Measurements from ENCODE around the gene LY6G6C. TPM values are rescaled to one million over a fixed set of nuclear protein-coding genes. Genes with fewer than 3 reads are reported as not detected.
A peak's percentile ranks its signal among the peaks of the same experiment; 100 is the strongest.

LY6G6C gene
- total RNA-seq, 1 donor from 2014 or later, result not detected

DNA sequence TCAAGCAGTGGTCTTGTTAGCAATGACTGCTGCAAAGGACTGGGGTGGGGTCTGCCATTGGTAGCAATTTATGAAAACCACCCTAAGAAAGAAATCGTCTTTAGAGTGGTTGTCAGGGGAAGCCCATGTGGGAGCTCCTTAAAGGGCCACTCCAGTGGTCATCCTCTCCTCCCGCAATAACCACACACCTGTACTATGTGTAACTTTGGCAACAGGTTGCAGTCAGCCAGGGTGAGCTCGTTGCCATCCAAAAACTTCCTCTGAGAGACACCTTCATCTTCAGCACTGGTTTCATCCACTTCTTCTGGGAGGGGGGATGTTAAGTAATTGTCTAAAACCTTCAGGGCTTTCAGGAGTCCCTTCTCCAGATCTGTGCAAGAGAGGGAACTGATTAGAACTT is 10.5 kb upstream of the LY6G6C start:
- Histone ChIP-seq H3K36me3 (peaks cover 49% of the 10 kb centered on the region), H3K4me1 (peaks cover 91% of the 10 kb centered on the region), H3K27me3 (ENCODE audit: low read depth) (no peaks in the 10 kb centered on the region), H3K9me3 (replicated peaks) (no peaks in the 10 kb centered on the region), H3K27ac (replicated peaks) (peak overlapping the region; percentile 32), H3K4me3 (no peak overlapping the region)
- DNase-seq, result no peak
- intact Hi-C loops (cut with micrococcal nuclease), result no loop called here
- TF ChIP-seq, protein P1, sequence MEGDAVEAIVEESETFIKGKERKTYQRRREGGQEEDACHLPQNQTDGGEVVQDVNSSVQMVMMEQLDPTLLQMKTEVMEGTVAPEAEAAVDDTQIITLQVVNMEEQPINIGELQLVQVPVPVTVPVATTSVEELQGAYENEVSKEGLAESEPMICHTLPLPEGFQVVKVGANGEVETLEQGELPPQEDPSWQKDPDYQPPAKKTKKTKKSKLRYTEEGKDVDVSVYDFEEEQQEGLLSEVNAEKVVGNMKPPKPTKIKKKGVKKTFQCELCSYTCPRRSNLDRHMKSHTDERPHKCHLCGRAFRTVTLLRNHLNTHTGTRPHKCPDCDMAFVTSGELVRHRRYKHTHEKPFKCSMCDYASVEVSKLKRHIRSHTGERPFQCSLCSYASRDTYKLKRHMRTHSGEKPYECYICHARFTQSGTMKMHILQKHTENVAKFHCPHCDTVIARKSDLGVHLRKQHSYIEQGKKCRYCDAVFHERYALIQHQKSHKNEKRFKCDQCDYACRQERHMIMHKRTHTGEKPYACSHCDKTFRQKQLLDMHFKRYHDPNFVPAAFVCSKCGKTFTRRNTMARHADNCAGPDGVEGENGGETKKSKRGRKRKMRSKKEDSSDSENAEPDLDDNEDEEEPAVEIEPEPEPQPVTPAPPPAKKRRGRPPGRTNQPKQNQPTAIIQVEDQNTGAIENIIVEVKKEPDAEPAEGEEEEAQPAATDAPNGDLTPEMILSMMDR (IDR thresholded peaks at IDR 0.05; ENCODE audit: borderline replicate concordance), result no peak

DNA sequence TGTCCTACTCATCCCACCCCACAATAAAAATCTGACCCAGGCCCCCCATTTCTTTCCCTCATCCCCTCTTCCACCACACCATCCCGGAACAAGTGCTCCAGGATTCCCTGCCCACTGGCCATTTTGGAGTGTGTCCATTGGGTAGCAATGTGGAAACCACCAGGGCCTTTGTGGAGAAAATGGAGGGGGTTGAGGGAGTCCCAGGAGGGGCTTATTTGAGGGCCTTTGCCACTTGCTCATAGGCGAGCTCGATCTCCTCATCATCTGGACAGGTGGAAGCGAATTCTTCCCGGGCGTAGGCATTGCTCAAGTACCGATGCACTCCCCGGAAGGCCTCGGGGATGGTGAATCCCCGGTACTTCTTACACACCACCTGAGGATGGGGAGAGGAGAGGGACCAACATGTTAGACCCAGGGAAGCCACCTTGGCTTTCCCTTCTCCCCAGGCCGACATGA is 9.1 kb upstream of the LY6G6C start:
- intact Hi-C loops (cut with micrococcal nuclease), result no loop called here
- DNase-seq, result no peak
- H3K4me1 ChIP-seq, result peaks cover 78% of the 10 kb centered on the region

DNA sequence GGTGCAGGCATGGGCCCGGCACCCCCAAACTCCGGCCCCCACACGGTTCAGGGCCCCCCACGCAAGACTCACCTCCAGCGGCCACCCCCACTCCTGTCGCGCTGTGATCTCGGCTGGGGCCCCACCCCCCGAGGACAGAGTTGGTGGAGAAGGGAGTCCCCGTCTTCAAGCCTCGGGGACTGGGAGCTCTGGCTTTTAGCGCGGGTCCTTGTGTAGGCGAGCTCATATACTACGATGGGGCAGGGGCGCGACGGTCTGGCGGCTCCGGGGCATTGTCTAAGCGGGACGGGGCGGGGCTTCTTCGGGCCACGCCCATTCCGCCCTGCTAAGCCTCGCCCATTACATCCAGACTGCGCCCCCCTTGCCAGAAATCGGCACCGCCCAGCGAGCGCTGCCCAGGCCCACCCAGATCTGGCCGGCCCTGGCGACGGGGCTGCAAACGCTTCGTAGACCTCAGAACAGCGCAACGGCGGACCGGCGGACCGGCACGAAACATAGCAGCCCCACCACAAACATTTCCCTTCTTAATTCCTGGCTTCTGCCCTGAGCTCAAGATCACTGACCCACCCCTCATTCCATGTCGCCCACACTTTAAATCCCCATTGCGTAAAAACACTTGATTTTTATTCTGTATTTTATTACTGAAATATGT is 8.6 kb upstream of the LY6G6C start:
- Histone ChIP-seq H3K27ac (replicated peaks) (peak overlapping the region; percentile 98), H3K36me3 (peaks cover 63% of the 10 kb centered on the region), H3K27me3 (ENCODE audit: low read depth) (no peaks in the 10 kb centered on the region), H3K4me3 (peak overlapping the region; percentile 93), H3K4me1 (peaks cover 75% of the 10 kb centered on the region), H3K9me3 (replicated peaks) (no peaks in the 10 kb centered on the region)
- TF ChIP-seq, protein P1 (IDR thresholded peaks at IDR 0.05; ENCODE audit: borderline replicate concordance), result no peak
- intact Hi-C loops (cut with micrococcal nuclease), result no loop called here
- peak; percentile 92 for DNase-seq

More for the DNA sequence above, 9.1 kb upstream of the LY6G6C start:
- TF ChIP-seq, protein P1 (IDR thresholded peaks at IDR 0.05; ENCODE audit: borderline replicate concordance), result no peak
- Histone ChIP-seq H3K36me3 (peaks cover 62% of the 10 kb centered on the region), H3K4me3 (peak overlapping the region; percentile 93), H3K27me3 (ENCODE audit: low read depth) (no peaks in the 10 kb centered on the region), H3K27ac (replicated peaks) (peak overlapping the region; percentile 98), H3K9me3 (replicated peaks) (no peaks in the 10 kb centered on the region)

DNA sequence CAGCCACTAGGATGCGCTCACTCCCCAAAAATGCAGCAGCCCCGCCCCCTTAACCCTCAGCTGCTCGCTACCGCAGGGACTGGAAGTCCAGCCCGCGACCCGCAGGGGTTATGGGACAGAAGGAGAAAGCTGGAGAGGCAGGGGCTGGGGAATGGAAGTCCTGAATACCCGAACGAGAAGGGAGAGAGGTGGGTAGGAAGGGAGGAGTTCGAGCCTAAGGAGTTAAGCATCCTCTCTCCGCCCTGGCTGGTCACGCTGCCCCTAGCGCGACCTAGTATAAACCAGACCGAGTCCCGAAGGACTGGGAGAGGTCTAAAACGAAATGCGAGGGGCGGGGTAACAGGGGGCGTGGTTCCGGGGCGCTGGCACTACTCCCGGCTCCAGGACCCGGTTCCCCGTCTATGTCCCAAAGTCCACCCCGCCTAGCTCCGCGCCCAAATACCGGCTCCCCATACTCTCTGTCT is 8.0 kb upstream of the LY6G6C start:
- Histone ChIP-seq H3K4me1 (peaks cover 70% of the 10 kb centered on the region), H3K27me3 (ENCODE audit: low read depth) (no peaks in the 10 kb centered on the region), H3K36me3 (peaks cover 63% of the 10 kb centered on the region), H3K9me3 (replicated peaks) (no peaks in the 10 kb centered on the region), H3K27ac (replicated peaks) (peak overlapping the region; percentile 98), H3K4me3 (peak overlapping the region; percentile 93)
- peak; percentile 94 for DNase-seq
- TF ChIP-seq, protein P1 (IDR thresholded peaks at IDR 0.05; ENCODE audit: borderline replicate concordance), result no peak
- intact Hi-C loops (cut with micrococcal nuclease), result no loop called here

DNA sequence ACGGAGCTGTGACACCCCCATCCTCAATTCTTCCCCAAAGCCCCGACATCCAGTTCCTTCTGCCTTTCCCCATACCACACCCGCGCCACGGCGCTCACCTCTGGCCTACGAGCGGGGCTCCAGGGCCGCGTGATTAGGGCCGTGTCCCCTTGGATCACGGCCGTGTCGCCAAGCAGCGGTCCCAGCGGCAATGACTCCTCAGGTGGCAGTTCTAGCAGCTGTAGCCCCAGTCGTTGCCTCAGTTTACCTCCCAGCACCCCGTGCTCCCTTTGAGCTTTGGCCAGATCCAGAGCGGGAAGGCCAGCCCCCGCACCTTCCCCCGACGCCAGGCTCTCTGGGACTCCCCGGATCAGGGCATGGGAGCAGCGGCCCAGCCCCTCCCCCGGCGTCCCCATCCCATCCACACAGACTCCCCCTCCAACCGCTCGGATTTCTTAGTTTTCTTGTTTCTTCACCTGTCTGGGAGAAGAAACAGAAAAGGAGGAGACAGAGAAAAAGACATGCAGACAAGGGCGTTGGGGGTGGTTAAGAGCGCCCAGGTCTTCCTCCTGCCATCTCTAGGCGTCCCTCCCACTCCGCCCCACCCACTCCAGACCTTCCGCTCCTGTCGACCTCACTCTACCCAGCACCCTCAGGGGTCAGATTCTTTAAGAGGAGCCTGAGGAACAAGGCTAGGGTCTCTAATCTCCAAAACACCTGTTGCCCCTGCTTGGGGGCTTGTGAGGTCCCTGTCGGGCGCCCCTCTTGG is 7.4 kb upstream of the LY6G6C start, which contains the start of gene DDAH2:
DDAH2 (minus strand) TSS at position 533 of the 748 bp plus-strand sequence; CDS start at position 395, 138 bp downstream.
- peak within 1 kb of the TSS; percentile 98 for H3K27ac ChIP-seq (replicated peaks)
- H3K9me3 ChIP-seq (replicated peaks), result no peaks in the 10 kb centered on the region
- peaks cover 64% of the 10 kb centered on the region for H3K4me1 ChIP-seq
- TF ChIP-seq, protein P1 (IDR thresholded peaks at IDR 0.05; ENCODE audit: borderline replicate concordance), result peak; percentile 66
- no peaks in the 10 kb centered on the region for H3K27me3 ChIP-seq (ENCODE audit: low read depth)
- H3K36me3 ChIP-seq, result peaks cover 62% of the 10 kb centered on the region
- peak within 1 kb of the TSS; percentile 93 for H3K4me3 ChIP-seq
- intact Hi-C loops (cut with micrococcal nuclease), result no loop called here
- no peak for DNase-seq
